Measurements from ENCODE around the gene HYAL4. TPM values are rescaled to one million over a fixed set of nuclear protein-coding genes. Genes with fewer than 3 reads are reported as not detected.

The HYAL4 gene
- total and polyA plus RNA-seq, 2 of the 13 experiments (the other 11 are each of a cell fraction or from before 2014, with no cell fraction given) = not detected

DNA sequence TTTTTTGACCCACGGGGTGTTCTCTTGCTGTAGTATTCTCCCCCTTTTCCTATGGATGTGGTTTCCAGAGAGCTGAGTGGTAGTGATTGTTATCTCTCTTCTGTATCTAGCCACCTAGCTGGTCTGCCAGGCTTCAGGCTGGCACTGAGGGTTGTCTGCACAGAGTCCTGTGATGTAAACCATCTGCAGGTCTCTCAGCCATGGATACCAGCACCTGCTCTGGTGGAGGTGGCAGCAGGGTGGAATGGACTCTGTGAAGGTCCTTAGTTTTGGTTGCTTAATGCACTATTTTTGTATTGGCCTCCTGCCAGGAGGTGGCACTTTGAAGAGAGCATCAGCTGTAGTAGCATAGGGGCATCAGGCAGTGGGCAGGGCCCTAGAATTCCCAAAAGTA lies 851 bp downstream of the HYAL4 start (continued):
- TF ChIP-seq ZFP36L1 (CRISPR knock-in tag; IDR thresholded peaks at IDR 0.05) (no peak), ZNF441 (CRISPR knock-in tag; IDR thresholded peaks at IDR 0.05; ENCODE audit: borderline replicate concordance) (no peak), JUN (CRISPR knock-in tag; IDR thresholded peaks at IDR 0.05) (no peak), ZFX (CRISPR knock-in tag; IDR thresholded peaks at IDR 0.05; ENCODE audit: low read depth) (no peak), ZMYM4 (CRISPR knock-in tag; IDR thresholded peaks at IDR 0.05) (no peak), RAD21 (CRISPR knock-in tag; IDR thresholded peaks at IDR 0.05) (no peak), SIX4 (CRISPR knock-in tag; IDR thresholded peaks at IDR 0.05) (no peak), KAT8 (CRISPR knock-in tag; IDR thresholded peaks at IDR 0.05) (no peak), RBM39 (IDR thresholded peaks at IDR 0.05; ENCODE audit: low read depth, low read length, poor library complexity, severe bottlenecking) (no peak), RCOR2 (CRISPR knock-in tag; IDR thresholded peaks at IDR 0.05) (no peak), SMC3 (IDR thresholded peaks at IDR 0.05; ENCODE audit: low read length) (no peak)
- TF ChIP-seq, protein P1, sequence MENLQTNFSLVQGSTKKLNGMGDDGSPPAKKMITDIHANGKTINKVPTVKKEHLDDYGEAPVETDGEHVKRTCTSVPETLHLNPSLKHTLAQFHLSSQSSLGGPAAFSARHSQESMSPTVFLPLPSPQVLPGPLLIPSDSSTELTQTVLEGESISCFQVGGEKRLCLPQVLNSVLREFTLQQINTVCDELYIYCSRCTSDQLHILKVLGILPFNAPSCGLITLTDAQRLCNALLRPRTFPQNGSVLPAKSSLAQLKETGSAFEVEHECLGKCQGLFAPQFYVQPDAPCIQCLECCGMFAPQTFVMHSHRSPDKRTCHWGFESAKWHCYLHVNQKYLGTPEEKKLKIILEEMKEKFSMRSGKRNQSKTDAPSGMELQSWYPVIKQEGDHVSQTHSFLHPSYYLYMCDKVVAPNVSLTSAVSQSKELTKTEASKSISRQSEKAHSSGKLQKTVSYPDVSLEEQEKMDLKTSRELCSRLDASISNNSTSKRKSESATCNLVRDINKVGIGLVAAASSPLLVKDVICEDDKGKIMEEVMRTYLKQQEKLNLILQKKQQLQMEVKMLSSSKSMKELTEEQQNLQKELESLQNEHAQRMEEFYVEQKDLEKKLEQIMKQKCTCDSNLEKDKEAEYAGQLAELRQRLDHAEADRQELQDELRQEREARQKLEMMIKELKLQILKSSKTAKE (CRISPR knock-in tag; IDR thresholded peaks at IDR 0.05; ENCODE audit: borderline replicate concordance) = no peak
- TF ChIP-seq, protein P2, sequence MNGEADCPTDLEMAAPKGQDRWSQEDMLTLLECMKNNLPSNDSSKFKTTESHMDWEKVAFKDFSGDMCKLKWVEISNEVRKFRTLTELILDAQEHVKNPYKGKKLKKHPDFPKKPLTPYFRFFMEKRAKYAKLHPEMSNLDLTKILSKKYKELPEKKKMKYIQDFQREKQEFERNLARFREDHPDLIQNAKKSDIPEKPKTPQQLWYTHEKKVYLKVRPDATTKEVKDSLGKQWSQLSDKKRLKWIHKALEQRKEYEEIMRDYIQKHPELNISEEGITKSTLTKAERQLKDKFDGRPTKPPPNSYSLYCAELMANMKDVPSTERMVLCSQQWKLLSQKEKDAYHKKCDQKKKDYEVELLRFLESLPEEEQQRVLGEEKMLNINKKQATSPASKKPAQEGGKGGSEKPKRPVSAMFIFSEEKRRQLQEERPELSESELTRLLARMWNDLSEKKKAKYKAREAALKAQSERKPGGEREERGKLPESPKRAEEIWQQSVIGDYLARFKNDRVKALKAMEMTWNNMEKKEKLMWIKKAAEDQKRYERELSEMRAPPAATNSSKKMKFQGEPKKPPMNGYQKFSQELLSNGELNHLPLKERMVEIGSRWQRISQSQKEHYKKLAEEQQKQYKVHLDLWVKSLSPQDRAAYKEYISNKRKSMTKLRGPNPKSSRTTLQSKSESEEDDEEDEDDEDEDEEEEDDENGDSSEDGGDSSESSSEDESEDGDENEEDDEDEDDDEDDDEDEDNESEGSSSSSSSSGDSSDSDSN (CRISPR knock-in tag; IDR thresholded peaks at IDR 0.05) = no peak
